Duodenal mucosa (tissue), 2 donors: ENCODE measurements around the gene TIMM17B.

Source experiments
- H3K27ac ChIP-seq: one replicate; pipeline ENCODE4 v1.7.0; 2013; ENCODE audit warnings: low read depth, low read length
- H3K27me3 ChIP-seq, 2 donors: one replicate each; pipeline ENCODE4 v1.7.0; 2013; ENCODE audit warnings: low read length in 2 of 2, control low read depth in 1 of 2; ENCODE audit not compliant: insufficient read depth in 2 of 2, control insufficient read depth in 1 of 2
- H3K36me3 ChIP-seq, 2 donors: one replicate each; pipeline ENCODE4 v1.7.0; 2013; ENCODE audit warnings: low read length in 2 of 2, control low read depth in 1 of 2; ENCODE audit not compliant: insufficient read depth in 2 of 2, control insufficient read depth in 1 of 2
- H3K4me1 ChIP-seq, 2 donors: one replicate each; pipeline ENCODE4 v1.7.0; 2013; ENCODE audit warnings: low read length in 2 of 2, control low read depth in 1 of 2; ENCODE audit not compliant: insufficient read depth in 2 of 2, control insufficient read depth in 1 of 2
- H3K4me3 ChIP-seq, 2 donors: one replicate each; pipeline ENCODE4 v1.7.0; 2013; ENCODE audit warnings: low read length in 2 of 2, low read depth in 1 of 2
- H3K9ac ChIP-seq, 2 donors: one replicate each; pipeline ENCODE4 v1.7.0; 2013; ENCODE audit warnings: low read length in 2 of 2, low read depth in 1 of 2
- H3K9me3 ChIP-seq, 2 donors: one replicate each; pipeline ENCODE4 v1.7.0; 2013; ENCODE audit warnings: low read length in 2 of 2, control low read depth in 1 of 2; ENCODE audit not compliant: control insufficient read depth in 1 of 2

Gene TIMM17B

DNA sequence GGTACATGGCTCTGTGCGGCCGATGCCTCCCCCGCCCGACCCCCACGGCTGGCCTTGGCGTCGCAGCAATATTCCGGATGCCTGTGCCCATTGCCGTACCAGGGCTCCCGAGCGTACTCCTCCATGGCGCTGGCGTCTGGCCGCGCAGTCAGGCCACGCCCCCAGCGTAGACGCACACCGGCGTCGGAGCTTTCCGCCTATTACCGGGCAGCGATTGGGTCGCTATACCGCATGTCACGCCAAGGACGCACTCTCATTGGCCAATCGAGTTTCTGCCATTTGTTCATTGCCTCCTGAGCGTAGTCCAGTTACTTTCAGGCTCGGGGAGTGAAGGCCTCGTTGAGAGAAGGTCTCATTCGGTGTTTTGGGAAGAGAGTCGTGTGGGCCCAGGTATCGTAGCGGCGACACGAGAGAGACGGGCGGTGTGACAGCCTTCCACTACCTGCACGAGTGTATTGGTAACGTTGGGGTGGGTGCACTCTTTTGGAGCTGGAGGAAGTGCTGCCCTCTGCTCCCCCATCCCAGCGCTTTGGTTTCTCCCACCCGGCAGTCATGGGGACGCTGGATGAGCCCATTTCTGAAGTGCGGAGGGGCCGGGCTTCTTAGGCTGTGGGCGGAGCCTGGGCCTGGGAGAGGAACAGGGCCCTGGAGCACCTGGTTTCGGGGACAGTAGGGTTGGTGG lies at the start of gene TIMM17B, which contains the start of gene PQBP1:
TIMM17B (minus strand) TSS at position 144 of the 682 bp plus-strand sequence; CDS start at position 125, 19 bp downstream.
PQBP1 (plus strand) TSS at position 306 of the 682 bp plus-strand sequence. CDS start 580 bp downstream, outside the sequence.
- Histone ChIP-seq H3K27ac (peak within 1 kb of the TSS; percentile 98), H3K27me3 (no peaks in the 10 kb centered on the region), H3K4me3 (peak within 1 kb of the TSS; percentile 82 to 95), H3K36me3 (peaks cover 21 to 29% of the 10 kb centered on the region in 2 donors), H3K4me1 (peaks cover 6 to 18% of the 10 kb centered on the region in 2 donors), H3K9me3 (no peaks in the 10 kb centered on the region), H3K9ac (peak within 1 kb of the TSS; percentile 91 to 92)

DNA sequence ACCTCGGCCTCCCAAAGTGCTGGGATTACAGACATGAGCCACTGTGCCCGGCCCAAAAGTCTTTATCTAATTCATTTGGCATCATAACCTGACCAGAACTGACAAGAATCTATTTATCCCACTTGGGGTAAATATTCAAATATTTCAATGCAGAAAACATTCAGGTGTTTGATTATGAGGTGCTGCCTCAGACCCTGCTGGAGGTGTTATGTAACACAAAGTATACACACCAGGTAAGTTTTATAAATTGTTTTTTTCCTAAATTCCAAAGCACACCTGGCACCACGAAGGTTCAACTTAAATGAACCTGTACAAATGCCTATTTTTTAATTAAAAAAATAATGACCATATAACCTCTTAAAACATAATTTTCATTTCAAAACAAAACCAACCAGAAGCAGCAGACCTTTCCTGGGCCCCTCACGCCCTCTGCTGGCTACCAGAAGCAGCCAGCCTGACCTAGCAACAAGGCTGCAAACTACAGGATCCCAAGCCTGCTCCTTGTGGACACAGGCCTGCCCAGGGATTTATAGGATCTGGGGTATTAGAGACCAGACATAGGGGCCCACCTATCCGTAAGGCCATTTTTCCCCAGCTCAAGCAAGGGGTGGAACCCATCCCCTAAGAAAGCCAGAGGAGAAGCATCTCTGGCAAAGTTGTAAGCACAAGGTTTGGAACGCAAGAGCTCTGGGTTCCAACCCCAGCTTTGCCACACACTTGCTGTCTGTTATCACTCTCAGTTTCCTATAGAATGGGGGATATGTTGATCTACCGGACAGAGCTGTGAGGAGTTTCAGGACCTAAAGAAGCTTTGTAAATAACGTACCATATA lies 48.2 kb upstream of the TIMM17B start:
- Histone ChIP-seq H3K9me3 (no peaks in the 10 kb centered on the region), H3K27me3 (no peaks in the 10 kb centered on the region), H3K9ac (no peak overlapping the region), H3K27ac (no peak overlapping the region), H3K36me3 (peaks cover 0 to 7% of the 10 kb centered on the region in 2 donors), H3K4me3 (no peak overlapping the region), H3K4me1 (peaks cover 17 to 22% of the 10 kb centered on the region in 2 donors)

DNA sequence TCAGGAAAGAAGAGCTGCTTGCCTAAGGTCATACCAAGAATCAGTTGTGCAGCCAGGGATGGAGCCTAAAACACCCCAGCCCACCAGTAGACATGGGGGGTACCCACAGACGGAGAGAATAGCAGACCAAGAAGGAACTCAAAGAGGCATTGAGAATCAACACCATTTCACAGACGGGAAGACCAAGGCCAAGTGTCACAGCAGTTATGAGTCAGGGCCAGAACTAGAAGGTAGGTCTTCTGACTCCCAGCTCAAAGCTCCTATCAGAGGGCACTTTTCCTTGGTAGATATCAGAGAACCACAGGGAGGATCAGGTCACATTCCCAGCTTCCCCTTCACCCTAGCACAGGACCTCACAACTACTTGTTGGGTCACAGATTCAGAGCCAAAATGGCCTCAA lies 45.3 kb upstream of the TIMM17B start:
- peaks cover 0 to 16% of the 10 kb centered on the region in 2 donors for H3K36me3 ChIP-seq
- peaks cover 36 to 46% of the 10 kb centered on the region in 2 donors for H3K4me1 ChIP-seq
- H3K9me3 ChIP-seq: no peaks in the 10 kb centered on the region
- no peaks in the 10 kb centered on the region for H3K27me3 ChIP-seq
- no peak overlapping the region for H3K9ac ChIP-seq
- no peak overlapping the region for H3K4me3 ChIP-seq
- H3K27ac ChIP-seq: no peak overlapping the region

DNA sequence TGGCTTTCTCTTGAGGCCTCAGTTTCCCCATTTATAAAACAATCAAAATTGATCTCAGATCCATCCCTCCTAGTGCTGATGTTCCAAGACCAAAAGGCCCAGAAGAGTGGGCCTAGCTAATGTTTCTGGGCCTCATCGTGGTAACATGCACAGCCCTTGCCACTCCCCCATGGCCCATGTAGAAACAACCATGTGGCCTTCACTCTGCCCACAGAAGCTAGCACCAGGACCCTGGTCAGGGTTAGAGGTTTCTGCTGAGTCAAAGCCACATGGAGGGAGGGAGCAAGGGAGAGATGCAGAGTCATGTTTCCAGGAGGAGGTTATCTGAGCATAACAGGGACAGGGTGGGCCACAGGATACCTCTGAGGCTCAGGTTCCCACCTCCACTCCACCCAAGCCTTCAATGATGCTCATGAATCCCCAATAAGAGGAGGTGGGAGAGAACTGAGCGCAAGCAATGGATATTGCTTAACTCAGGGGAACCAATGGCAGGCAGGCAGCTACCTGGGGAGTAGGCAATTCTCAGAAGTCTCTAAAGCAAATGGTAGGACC lies 42.9 kb upstream of the TIMM17B start:
- Histone ChIP-seq H3K4me3 (peak overlapping the region; percentile 3 to 16), H3K9me3 (no peaks in the 10 kb centered on the region), H3K4me1 (peaks cover 51 to 60% of the 10 kb centered on the region in 2 donors), H3K27ac (no peak overlapping the region), H3K27me3 (no peaks in the 10 kb centered on the region), H3K36me3 (peaks cover 0 to 21% of the 10 kb centered on the region in 2 donors), H3K9ac (peak overlapping the region in 1 of 2 donors; percentile 35)

DNA sequence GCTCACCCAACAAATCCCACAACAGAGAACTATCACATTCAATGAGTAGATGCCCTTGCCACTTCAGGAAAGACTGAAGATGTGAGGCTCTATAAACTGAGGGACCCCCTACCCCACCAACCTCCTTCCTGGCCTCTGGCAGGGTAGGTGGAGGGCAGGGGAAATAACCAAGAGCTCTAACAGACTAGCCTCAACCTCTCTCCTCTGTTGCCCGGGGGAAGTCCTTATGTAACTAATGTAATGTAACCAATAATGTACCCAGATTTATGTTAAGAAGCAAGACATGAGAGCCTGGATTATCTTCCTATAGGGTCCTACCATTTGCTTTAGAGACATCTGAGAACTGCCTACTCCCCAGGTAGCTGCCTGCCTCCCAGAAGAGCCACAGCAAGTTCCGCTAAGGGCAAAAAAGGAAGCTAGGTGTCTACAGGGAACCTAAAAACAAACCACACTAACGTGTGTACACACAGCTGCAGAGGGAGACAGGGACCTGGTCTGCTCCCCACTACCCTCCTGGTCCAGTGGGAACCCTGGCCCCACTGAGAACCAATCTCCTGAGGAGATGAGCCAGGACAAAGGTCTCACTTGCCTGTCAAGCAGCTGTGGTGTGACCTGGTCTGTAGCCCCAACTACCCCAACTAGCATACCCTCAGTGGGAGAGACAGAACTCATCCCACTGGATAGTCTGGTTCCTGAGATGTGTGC lies 42.1 kb upstream of the TIMM17B start:
- peak overlapping the region; percentile 44 for H3K27ac ChIP-seq
- peaks cover 51 to 60% of the 10 kb centered on the region in 2 donors for H3K4me1 ChIP-seq
- peaks cover under 1 to 26% of the 10 kb centered on the region in 2 donors for H3K36me3 ChIP-seq
- H3K27me3 ChIP-seq: no peaks in the 10 kb centered on the region
- H3K9ac ChIP-seq: peak overlapping the region; percentile 12 to 48
- no peaks in the 10 kb centered on the region for H3K9me3 ChIP-seq
- H3K4me3 ChIP-seq: peak overlapping the region in 1 of 2 donors; percentile 22

DNA sequence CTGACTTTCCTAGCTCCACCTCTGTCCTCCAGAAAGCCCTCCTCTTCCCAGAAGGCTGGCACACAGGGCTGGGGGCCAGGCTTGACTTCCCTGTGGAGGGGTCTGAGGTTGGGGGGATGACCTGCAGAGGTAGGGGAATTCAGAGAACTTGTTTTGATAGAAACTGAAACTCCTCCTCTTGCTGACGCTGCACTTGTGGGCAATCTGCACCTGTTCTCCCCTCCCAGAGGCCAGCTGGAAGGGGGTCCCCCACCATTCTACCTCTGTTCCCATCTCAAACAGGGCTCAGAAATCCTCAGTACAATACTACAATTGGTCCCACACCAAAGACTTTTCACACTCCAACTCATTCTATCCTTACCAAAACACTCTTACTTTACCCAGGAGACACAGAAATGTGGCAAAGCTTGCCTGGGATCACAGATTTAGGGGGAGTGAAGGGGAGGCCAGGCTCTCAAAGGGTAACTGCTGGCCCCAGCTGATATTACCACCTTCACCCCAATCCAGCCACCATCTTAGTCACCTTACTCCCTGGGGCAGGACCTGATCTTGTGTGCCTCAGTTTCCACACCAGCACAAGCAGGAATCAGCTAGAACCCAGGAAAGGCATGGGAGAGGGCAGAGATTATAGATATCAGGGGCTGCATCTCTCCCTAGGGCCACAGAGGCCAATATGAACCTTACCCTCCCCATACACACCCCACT lies 41.3 kb upstream of the TIMM17B start:
- H3K9me3 ChIP-seq: no peaks in the 10 kb centered on the region
- H3K27me3 ChIP-seq: no peaks in the 10 kb centered on the region
- H3K4me3 ChIP-seq: peak overlapping the region in 1 of 2 donors; percentile 22
- peaks cover 49 to 60% of the 10 kb centered on the region in 2 donors for H3K4me1 ChIP-seq
- peaks cover 6 to 34% of the 10 kb centered on the region in 2 donors for H3K36me3 ChIP-seq
- H3K27ac ChIP-seq: peak overlapping the region; percentile 14
- H3K9ac ChIP-seq: peak overlapping the region; percentile 12 to 48

DNA sequence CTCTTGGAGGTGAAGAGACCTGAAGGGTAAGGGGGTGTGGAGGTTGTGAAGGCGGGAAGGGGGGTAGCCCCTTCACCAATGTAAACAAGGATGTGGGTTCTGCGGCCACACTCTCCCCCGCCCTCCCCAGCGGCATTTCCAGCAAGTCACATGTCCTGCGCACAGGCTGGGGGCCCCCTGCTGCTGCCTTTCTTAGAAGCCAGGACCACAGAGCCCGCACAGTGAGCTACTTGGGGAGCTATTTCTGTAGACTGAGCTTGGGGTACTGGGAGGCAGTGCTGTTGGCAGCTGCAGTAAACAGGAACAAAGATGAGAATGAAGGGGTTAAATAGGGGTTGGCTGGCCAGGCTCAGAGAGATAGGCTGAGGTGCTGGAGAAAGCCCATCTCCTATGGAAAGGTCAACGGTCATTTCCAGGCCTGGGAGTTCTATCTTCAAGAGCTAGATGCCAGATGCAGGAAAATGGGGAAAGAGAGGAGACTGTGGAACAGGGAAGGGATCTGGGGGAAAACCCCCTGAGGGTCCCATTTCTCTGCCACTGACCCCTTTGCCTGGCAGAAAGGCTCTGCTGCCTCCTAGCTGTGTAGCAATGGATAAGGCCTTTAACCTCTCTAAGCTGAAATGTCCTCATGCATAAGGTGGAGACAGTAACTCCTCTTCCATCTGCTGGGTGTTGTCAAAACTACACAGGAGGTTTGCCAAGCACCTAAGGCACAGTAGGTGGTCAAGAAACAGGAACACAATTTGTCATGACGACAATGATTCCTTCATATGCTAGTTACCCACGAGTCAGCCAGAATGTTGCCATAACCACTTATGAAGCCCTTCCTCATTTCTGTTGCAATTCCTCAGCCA lies 39.7 kb upstream of the TIMM17B start:
- Histone ChIP-seq H3K9me3 (no peaks in the 10 kb centered on the region), H3K27ac (peak overlapping the region; percentile 42), H3K4me1 (peaks cover 49 to 51% of the 10 kb centered on the region in 2 donors), H3K36me3 (peaks cover 6 to 29% of the 10 kb centered on the region in 2 donors), H3K4me3 (peak overlapping the region in 1 of 2 donors; percentile 30), H3K9ac (peak overlapping the region in 1 of 2 donors; percentile 18), H3K27me3 (no peaks in the 10 kb centered on the region)

DNA sequence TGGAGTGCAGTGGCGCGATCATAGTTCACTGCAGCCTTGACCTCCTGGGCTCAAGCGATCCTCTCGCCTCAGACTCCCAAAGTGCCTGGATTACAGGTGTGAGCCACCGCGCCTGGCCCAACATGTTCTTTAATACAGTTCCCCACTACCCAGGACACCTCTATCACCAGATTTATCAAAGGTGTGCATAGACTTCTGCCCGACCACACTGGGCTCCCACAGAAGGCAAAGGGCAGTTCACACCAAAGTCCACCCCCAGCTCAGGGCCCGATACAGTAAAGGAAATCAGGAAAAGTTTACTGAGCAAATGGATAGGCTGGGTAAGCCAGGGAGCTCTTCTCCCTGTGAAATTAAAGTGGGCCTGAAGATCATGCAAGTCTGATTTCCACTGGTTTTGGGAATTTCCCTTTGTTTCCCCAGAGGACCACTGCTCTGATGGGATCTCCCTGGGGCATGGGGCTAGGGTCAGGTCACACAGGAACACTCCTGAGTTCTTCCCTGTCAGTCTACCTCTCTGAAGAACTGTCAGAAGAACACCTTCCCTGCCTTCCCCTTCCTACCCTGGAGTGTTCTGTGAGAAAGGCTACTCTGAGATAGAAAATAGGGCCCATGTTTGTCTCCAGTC lies 39.0 kb upstream of the TIMM17B start:
- no peaks in the 10 kb centered on the region for H3K9me3 ChIP-seq
- H3K27ac ChIP-seq: no peak overlapping the region
- peaks cover 42 to 43% of the 10 kb centered on the region in 2 donors for H3K4me1 ChIP-seq
- H3K36me3 ChIP-seq: peaks cover 6 to 29% of the 10 kb centered on the region in 2 donors
- peak overlapping the region in 1 of 2 donors; percentile 25 for H3K9ac ChIP-seq
- H3K4me3 ChIP-seq: no peak overlapping the region
- no peaks in the 10 kb centered on the region for H3K27me3 ChIP-seq
